H1 (cell line): ENCODE results near the gene ZNF716. TPM values are rescaled to one million over a fixed set of nuclear protein-coding genes. Genes with fewer than 3 reads are reported as not detected.

Source experiments
- CBX8 ChIP-seq: fragments of 300-800, 300-1000 bp; sonication (generic); IDR thresholded peaks from 2 replicates; pipeline ENCODE4 v1.7.1; 2016; ENCODE audit warnings: low read depth, low read length, borderline replicate concordance
- GABPA ChIP-seq: IDR thresholded peaks from 2 replicates; pipeline ENCODE4 v1.6.1; 2011; ENCODE audit warnings: mild to moderate bottlenecking, low read length, moderate library complexity, borderline replicate concordance; ENCODE audit not compliant: insufficient read depth
- MAFK ChIP-seq: IDR thresholded peaks from 2 replicates; pipeline ENCODE4 v1.6.1; 2012; ENCODE audit warnings: low read depth, mild to moderate bottlenecking, improper control_type of control experiment, low read length
- PHF8 ChIP-seq: fragments of 200-600 bp; sonication (generic); conservative IDR thresholded peaks from 2 replicates; pipeline ENCODE4 v1.7.1; 2012; ENCODE audit warnings: low read depth, mild to moderate bottlenecking, inconsistent platforms, low read length, moderate library complexity
- RBBP5 ChIP-seq: IDR thresholded peaks from 2 replicates; pipeline ENCODE4 v1.7.1; 2012; ENCODE audit warnings: low read depth, mild to moderate bottlenecking, inconsistent platforms, low read length, moderate library complexity, borderline replicate concordance
- SIRT6 ChIP-seq: IDR thresholded peaks from one replicate; pipeline ENCODE4 v1.7.1; 2012; ENCODE audit warnings: low read length, inconsistent platforms
- TCF12 ChIP-seq: IDR thresholded peaks from 2 replicates; pipeline ENCODE4 v1.6.1; 2011; ENCODE audit warnings: low read depth, mild to moderate bottlenecking, low read length
- polyA plus RNA-seq, 7 experiments: library from polyadenylated mRNA; depleted of rRNA in 3 of 7; stranded (reverse) in 5 of 7; unstranded in 2 of 7; fragments of >200 nt in 5 of 7; fragments of 200-250 nt in 2 of 7; gene quantifications; 1 replicate in 5 of 7; 2 replicates in 1 of 7; 4 replicates in 1 of 7; pipeline versions ENCODE4 v1.2.1 to v1.2.3, GENCODE V29; 2011 to 2013; ENCODE audit warnings: missing spikeins in 2 of 7, mixed read lengths in 2 of 7
- total RNA-seq: library from RNA; stranded (reverse); fragmentation: NEBNext Ultra II Directional; extraction: Animal tissue kit (Norgen Biotek cat#: 25700); gene quantifications from 2 replicates; pipeline ENCODE4 v1.2.1, GENCODE V29; 2021
- TF ChIP-seq, protein P1 (sequence below): IDR thresholded peaks from 2 replicates; pipeline ENCODE4 v1.6.1; 2012; ENCODE audit warnings: low read length, inconsistent platforms

ZNF716 gene
- total and polyA plus RNA-seq, 2 of the 8 experiments (the other 6 are each of a cell fraction or from before 2014, with no cell fraction given), result not detected

DNA sequence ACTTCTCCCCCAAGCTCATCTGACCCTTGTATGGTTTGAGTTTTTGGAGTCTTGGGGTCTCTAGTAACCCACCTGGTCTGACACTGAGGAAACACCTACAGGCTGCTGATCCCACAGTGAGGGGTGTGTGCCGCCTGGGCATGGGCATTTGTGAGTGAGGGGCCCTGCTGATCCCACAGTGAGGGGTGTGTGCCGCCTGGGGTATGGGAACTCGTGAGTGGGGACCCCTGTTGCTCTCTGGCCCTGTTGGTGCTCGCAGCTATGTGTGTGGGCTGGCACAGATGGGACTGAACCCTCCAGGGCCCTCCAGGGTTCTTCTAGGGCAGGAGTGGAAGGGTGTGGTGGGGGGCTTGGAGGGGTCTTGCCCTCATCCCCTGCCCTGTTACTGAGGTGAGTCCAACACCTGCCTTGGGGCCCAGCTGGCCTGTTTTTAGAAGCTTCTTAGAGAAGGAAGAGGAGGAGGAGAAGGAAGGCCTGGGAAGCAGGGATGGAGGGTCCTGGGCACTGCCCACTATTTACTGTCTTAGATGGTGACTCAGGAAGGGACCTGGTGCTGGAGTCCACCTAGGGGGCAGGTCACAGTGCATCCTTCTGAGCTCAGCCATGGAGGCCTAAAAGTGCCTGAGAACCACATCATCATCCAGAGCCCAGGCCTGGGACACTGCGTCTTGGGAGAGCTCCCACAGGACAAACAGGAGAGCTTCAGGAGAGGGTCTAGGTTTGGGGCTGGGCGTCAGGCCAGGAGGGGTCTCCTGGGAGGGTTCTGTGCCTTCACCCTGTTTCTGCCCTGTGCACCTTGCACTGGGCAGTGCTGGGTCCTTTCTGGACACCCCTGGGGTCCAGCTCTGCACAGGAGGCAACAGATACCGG lies 36.2 kb upstream of the ZNF716 start (continued):
- no peak for TF ChIP-seq TCF12
- TF ChIP-seq, protein P1, sequence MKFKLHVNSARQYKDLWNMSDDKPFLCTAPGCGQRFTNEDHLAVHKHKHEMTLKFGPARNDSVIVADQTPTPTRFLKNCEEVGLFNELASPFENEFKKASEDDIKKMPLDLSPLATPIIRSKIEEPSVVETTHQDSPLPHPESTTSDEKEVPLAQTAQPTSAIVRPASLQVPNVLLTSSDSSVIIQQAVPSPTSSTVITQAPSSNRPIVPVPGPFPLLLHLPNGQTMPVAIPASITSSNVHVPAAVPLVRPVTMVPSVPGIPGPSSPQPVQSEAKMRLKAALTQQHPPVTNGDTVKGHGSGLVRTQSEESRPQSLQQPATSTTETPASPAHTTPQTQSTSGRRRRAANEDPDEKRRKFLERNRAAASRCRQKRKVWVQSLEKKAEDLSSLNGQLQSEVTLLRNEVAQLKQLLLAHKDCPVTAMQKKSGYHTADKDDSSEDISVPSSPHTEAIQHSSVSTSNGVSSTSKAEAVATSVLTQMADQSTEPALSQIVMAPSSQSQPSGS, result no peak
- no peak for TF ChIP-seq MAFK
- TF ChIP-seq PHF8, result no peak
- no peak for TF ChIP-seq RBBP5
- no peak for TF ChIP-seq GABPA
- TF ChIP-seq CBX8, result no peak
- TF ChIP-seq SIRT6, result no peak
